Heart left ventricle (tissue), 16 donors: ENCODE results near the gene ITPR2. TPM values are rescaled to one million over a fixed set of nuclear protein-coding genes. Genes with fewer than 3 reads are reported as not detected.
"Not testable (repeated sequence)": the region's sequence is repeated elsewhere in the genome, so short reads cannot be mapped to it uniquely, and the experiment has no call there.

Source experiments
- ATAC-seq, 4 donors: fragments of 200-7000 bp; cut with Tn5 transposase; one replicate each; pipeline ENCODE4 v1.9.1; 2020 to 2022; ENCODE audit warnings: moderate library complexity in 4 of 4, mild to moderate bottlenecking in 3 of 4, moderate number of reproducible peaks in 1 of 4
- DNase-seq, 5 donors: peaks; one replicate each; pipeline ENCODE4 v3.0.0-alpha.2; 2020
- H3K27ac ChIP-seq, 12 donors: fragments of 200-600 bp; sonication (generic) in 4 of 12; one replicate each; pipeline versions ENCODE4 v1.5.0 to v1.8.0; 2016 to 2022; ENCODE audit warnings: mild to moderate bottlenecking in 2 of 12
- H3K27me3 ChIP-seq, 9 donors: fragments of 200-600 bp; sonication (generic) in 2 of 9; one replicate each; pipeline versions ENCODE4 v1.5.1 to v1.8.0; 2016 to 2022; ENCODE audit warnings: mild to moderate bottlenecking in 3 of 9
- H3K36me3 ChIP-seq, 9 donors: fragments of 200-600 bp; sonication (generic) in 2 of 9; one replicate each; pipeline versions ENCODE4 v1.5.0 to v1.8.0; 2018 to 2022; ENCODE audit warnings: mild to moderate bottlenecking in 2 of 9
- H3K4me1 ChIP-seq, 12 donors: fragments of 200-600 bp; sonication (generic) in 4 of 12; one replicate each; pipeline versions ENCODE4 v1.5.0 to v1.8.0; 2016 to 2022; ENCODE audit warnings: mild to moderate bottlenecking in 3 of 12
- H3K4me3 ChIP-seq, 12 donors: fragments of 200-600 bp; sonication (generic) in 4 of 12; one replicate each; pipeline versions ENCODE4 v1.5.0 to v1.8.0; 2017 to 2022; ENCODE audit warnings: mild to moderate bottlenecking in 9 of 12, moderate library complexity in 4 of 12
- H3K9me3 ChIP-seq, 12 donors: fragments of 200-600 bp; sonication (generic) in 4 of 12; one replicate each; pipeline versions ENCODE4 v1.5.0 to v1.8.0; 2016 to 2022; ENCODE audit warnings: mild to moderate bottlenecking in 1 of 12
- CTCF ChIP-seq, 12 donors: fragments of 200-600 bp; sonication (generic) in 4 of 12; IDR thresholded peaks; one replicate each; pipeline versions ENCODE4 v1.5.0 to v1.8.0; 2018 to 2022; ENCODE audit warnings: antibody characterized with exemption in 12 of 12, mild to moderate bottlenecking in 5 of 12
- POLR2A ChIP-seq, 2 donors: fragments of 450-650 bp; IDR thresholded peaks; one replicate each; pipeline ENCODE4 v1.6.1; 2017; ENCODE audit warnings: antibody characterized with exemption in 2 of 2, mild to moderate bottlenecking in 2 of 2, moderate library complexity in 2 of 2
- WGBS, 4 donors: extraction: QIAGEN DNeasy Blood & Tissue Kit in 2 of 4; methylation state at CpG; one replicate each; pipeline versions ENCODE4 v1.1.5 to v1.1.7; 2013 to 2018; 5-methylcytosine and 5-hydroxymethylcytosine counted together
- intact Hi-C, 10 donors: fragments of 100-400 bp; cut with DNase I; formaldehyde crosslinking; loops; one replicate each; pipeline versions ENCODE4 v1.11.1 to v1.14.2; 2022
- polyA plus RNA-seq, 2 donors: library from polyadenylated mRNA; stranded (reverse); fragments of 200-250 nt; gene quantifications; one replicate each; pipeline ENCODE4 v1.2.3, GENCODE V29; 2013
- total RNA-seq, 9 donors: library from RNA; depleted of rRNA in 2 of 9; stranded (reverse); fragments of >200 nt in 2 of 9; fragmentation: NEBNext Ultra II Directional in 3 of 9; extraction: Animal tissue kit (Norgen Biotek cat#: 25700) in 3 of 9; gene quantifications; one replicate each; pipeline versions ENCODE4 v1.1.0 to v1.2.4, GENCODE V29; 2016 to 2023
- donor health status: ischemic (EF 13 %, LVEDD 7.1; RV severe dilation, severe dysfunction).
- donor health status: healthy with polysubstance abuse.
- donor health status: DM: no; HTN: yes; CAD: no.
- donor health status: DM: no; HTN: no; CAD: no.
- donor health status: ischemic (EF 25% LVEDD 6.9; RV normal size, moderate dysfunction).
- donor health status: ischemic (EF 25% LVEDD 5.7; RV mildly dilated, moderate dysfunction).
- donor health status: healthy.
- donor health status: DM: yes; HTN: yes; CAD: no.
- donor health status: ischemic (EF 35%, LVEDD 5.7; RV mildly dilated, moderate dysfunction).
- donor health status: nonischemic (EF 11% LVEDD 7.7; RV severe dilation, severe dysfunction).
- donor health status: DM: yes; HTN: yes; CAD: no.
- donor health status: PGD.
- donor health status: ischemic (EF 29% LVEDD 5.4; RV normal size, mild dysfunction).
- donor health status: nonischemic (EF 23%, LVEDD 6.1; RV moderate dilation, normal function).

The ITPR2 gene
- total and polyA plus RNA-seq, 11 donors: 3.4 to 45.6 (median 11.8) TPM

- H3K9me3 ChIP-seq: peaks cover 0 to 8% (median 0%) of the 10 kb centered on the region in 12 donors
- peak overlapping the region in 1 of 12 donors; percentile 68 for H3K27ac ChIP-seq
- no peaks in the 10 kb centered on the region for H3K36me3 ChIP-seq
- TF ChIP-seq CTCF (IDR thresholded peaks at IDR 0.05) (no peak), POLR2A (IDR thresholded peaks at IDR 0.05) (no peak)
- DNase-seq (no peak), ATAC-seq (peak in 2 of 4 donors; percentile 22 to 39)
- peaks cover 0 to 59% (median 10%) of the 10 kb centered on the region in 12 donors for H3K4me1 ChIP-seq
- H3K27me3 ChIP-seq: no peaks in the 10 kb centered on the region
- intact Hi-C loops: loop anchor here in 2 of 10 donors (5.0 to 10.0 kb wide), 2 partner anchors 93 to 100 kb away; partner anchors contain the start of gene ITPR2 (in 1 of the 2)
- WGBS, 4 donors: 91 to 93% (median 92%) methylated on average over 6 of the region's 6 CpGs
- no peak overlapping the region for H3K4me3 ChIP-seq
Observed at GRCh38 chr12:26732005-26732908, 100.7 kb downstream of the ITPR2 start.

- H3K36me3 ChIP-seq: no peaks in the 10 kb centered on the region
- TF ChIP-seq CTCF (IDR thresholded peaks at IDR 0.05): no peak
- H3K4me3 ChIP-seq: no peak overlapping the region
- ATAC-seq: peak in 1 of 4 donors; percentile 33
- peaks cover 0 to 65% (median 17%) of the 10 kb centered on the region in 12 donors for H3K4me1 ChIP-seq
- H3K9me3 ChIP-seq: peaks cover 0 to 8% (median 0%) of the 10 kb centered on the region in 12 donors
- WGBS, 4 donors: 76 to 85% (median 81%) methylated on average over 7 of the region's 7 CpGs
- intact Hi-C loops: loop anchor here in 2 of 10 donors (5.0 to 10.0 kb wide), 2 partner anchors 94 to 102 kb away; partner anchors contain the start of gene ITPR2 (in 1 of the 2)
- H3K27ac ChIP-seq: no peak overlapping the region
- DNase-seq: no peak
- no peaks in the 10 kb centered on the region for H3K27me3 ChIP-seq
Observed at GRCh38 chr12:26730481-26731350, 102.3 kb downstream of the ITPR2 start.

- not testable (repeated sequence) for H3K4me3 ChIP-seq, H3K36me3 ChIP-seq, DNase-seq, H3K9me3 ChIP-seq, ATAC-seq, H3K27ac ChIP-seq, H3K27me3 ChIP-seq
- intact Hi-C loops: loop anchor here in 4 of 10 donors (5.0 to 10.0 kb wide), 2 partner anchors 103 to 106 kb away; partner anchors contain the start of gene ITPR2 (in 4 of the 4)
- WGBS, 4 donors: 90 to 95% (median 92%) methylated on average over 1 of the region's 1 CpG
- H3K4me1 ChIP-seq: peaks cover 0 to 63% (median 17%) of the 10 kb centered on the region in 12 donors
Observed at GRCh38 chr12:26729137-26729671, 103.8 kb downstream of the ITPR2 start.
